A673 (cell line): ENCODE data around the gene RXRB. TPM values are rescaled to one million over a fixed set of nuclear protein-coding genes. Genes with fewer than 3 reads are reported as not detected.
A peak's percentile ranks its signal among the peaks of the same experiment; 100 is the strongest.

Source experiments
- Bru-seq: library from RNA; stranded (reverse); fragments of 400-500 nt; gene quantifications from one replicate; lab custom pipeline; 2021; lab: Mats Ljungman, UMichigan
- BruChase-seq, 2 experiments: library from RNA; stranded (reverse); fragments of 400-500 nt; gene quantifications; one replicate each; lab custom pipeline; 2021; lab: Mats Ljungman, UMichigan
- BruUV-seq: library from RNA; stranded (reverse); fragments of 400-500 nt; replicated peaks from 2 replicates; lab custom pipeline; 2021; lab: Mats Ljungman, UMichigan
- CTCF ChIA-PET: fragments of 300-600 bp; sonication (Branson Sonifier 250); formaldehyde crosslinking; loops from one replicate; lab custom pipeline; 2022; ENCODE audit warnings: antibody characterized with exemption; lab: Charles Lee
- POLR2A ChIA-PET: fragments of 300-600 bp; sonication (Branson Sonifier 250); formaldehyde crosslinking; loops from one replicate; lab custom pipeline; 2022; ENCODE audit warnings: antibody characterized with exemption; ENCODE audit not compliant: low non-redundant PET; lab: Charles Lee
- DNase-seq: peaks from one replicate; pipeline ENCODE4 v3.0.0-alpha.2; 2015; ENCODE audit warnings: low spot score
- H3K27ac ChIP-seq: fragments of 200-600 bp; sonication (generic); 2 replicates; pipeline ENCODE4 v1.5.1; 2016; ENCODE audit warnings: mixed run types, low read depth, mild to moderate bottlenecking, mixed read lengths, antibody characterized with exemption, low read length; ENCODE audit not compliant: poor library complexity, severe bottlenecking
- H3K27me3 ChIP-seq: fragments of 200-600 bp; sonication (generic); replicated peaks from 2 replicates; pipeline ENCODE4 v1.6.1; 2017; ENCODE audit warnings: mixed run types, low read depth, mild to moderate bottlenecking, mixed read lengths, antibody characterized with exemption, low read length; ENCODE audit not compliant: insufficient read depth, poor library complexity
- H3K36me3 ChIP-seq: fragments of 200-600 bp; sonication (generic); 2 replicates; pipeline ENCODE4 v1.6.1; 2016; ENCODE audit warnings: mixed run types, mild to moderate bottlenecking, mixed read lengths, antibody characterized with exemption, low read length; ENCODE audit not compliant: insufficient read depth, poor library complexity, severe bottlenecking
- H3K4me1 ChIP-seq: fragments of 200-600 bp; sonication (generic); 2 replicates; pipeline ENCODE4 v1.6.1; 2017; ENCODE audit warnings: mixed run types, mild to moderate bottlenecking, mixed read lengths, antibody characterized with exemption, low read length; ENCODE audit not compliant: insufficient read depth, poor library complexity, severe bottlenecking
- H3K4me3 ChIP-seq: fragments of 200-600 bp; sonication (generic); 2 replicates; pipeline ENCODE4 v1.5.1; 2016; ENCODE audit warnings: low read depth, mixed run types, mild to moderate bottlenecking, mixed read lengths, low read length; ENCODE audit not compliant: poor library complexity, severe bottlenecking
- H3K9me3 ChIP-seq: fragments of 200-600 bp; sonication (generic); 2 replicates; pipeline ENCODE4 v1.6.1; 2016; ENCODE audit warnings: mixed run types, low read depth, mild to moderate bottlenecking, mixed read lengths, antibody characterized with exemption, low read length; ENCODE audit not compliant: poor library complexity, severe bottlenecking
- CTCF ChIP-seq: fragments of 300-800, 200-600 bp; sonication (generic); conservative IDR thresholded peaks from 2 replicates; pipeline ENCODE4 v1.5.1; 2017; ENCODE audit warnings: low read depth, mild to moderate bottlenecking, antibody characterized with exemption, low read length, moderate library complexity, mixed read lengths
- EZH2 ChIP-seq: fragments of 200-600 bp; sonication (generic); IDR thresholded peaks from 2 replicates; pipeline ENCODE4 v1.6.1; 2017; ENCODE audit warnings: borderline replicate concordance, low read depth, mild to moderate bottlenecking, mixed read lengths, antibody characterized with exemption, low read length; ENCODE audit not compliant: poor library complexity, severe bottlenecking
- intact Hi-C: fragments of 100-400 bp; cut with micrococcal nuclease; formaldehyde crosslinking; loops from one replicate; pipeline ENCODE4 v1.10.0; 2022; ENCODE audit not compliant: unreplicated experiment
- long read RNA-seq: library from polyadenylated mRNA; stranded (forward); transcript quantifications from one replicate; pipeline ENCODE4 v2.0.0, GENCODE V29; 2022
- total RNA-seq: library from RNA; stranded (reverse); gene quantifications from 2 replicates; pipeline ENCODE4 v1.2.3, GENCODE V29; 2021

The RXRB gene
- 42.7 and 43.6 TPM in 2 replicates for total RNA-seq
- Bru-seq, nascent RNA = percentile 71 among the genes with signal in this experiment
- BruChase-seq, experiment 1, labeled RNA remaining after a 2-hour chase = percentile 78 among the genes with signal in this experiment
- percentile 82 among the genes with signal in this experiment for BruChase-seq, experiment 2, labeled RNA remaining after a 6-hour chase
- long read RNA-seq, transcript RXRB-202 (10 exons, 2,846 nt) = minor isoform, 7 of 48 reads
- long read RNA-seq, transcript RXRB-201 (10 exons, 2,908 nt) = major isoform, 14 of 48 reads
- long read RNA-seq, partial matches to known transcripts = 12 of 48 reads
- long read RNA-seq, other reads (novel, unspliced or antisense) = 9 of 48 reads

DNA sequence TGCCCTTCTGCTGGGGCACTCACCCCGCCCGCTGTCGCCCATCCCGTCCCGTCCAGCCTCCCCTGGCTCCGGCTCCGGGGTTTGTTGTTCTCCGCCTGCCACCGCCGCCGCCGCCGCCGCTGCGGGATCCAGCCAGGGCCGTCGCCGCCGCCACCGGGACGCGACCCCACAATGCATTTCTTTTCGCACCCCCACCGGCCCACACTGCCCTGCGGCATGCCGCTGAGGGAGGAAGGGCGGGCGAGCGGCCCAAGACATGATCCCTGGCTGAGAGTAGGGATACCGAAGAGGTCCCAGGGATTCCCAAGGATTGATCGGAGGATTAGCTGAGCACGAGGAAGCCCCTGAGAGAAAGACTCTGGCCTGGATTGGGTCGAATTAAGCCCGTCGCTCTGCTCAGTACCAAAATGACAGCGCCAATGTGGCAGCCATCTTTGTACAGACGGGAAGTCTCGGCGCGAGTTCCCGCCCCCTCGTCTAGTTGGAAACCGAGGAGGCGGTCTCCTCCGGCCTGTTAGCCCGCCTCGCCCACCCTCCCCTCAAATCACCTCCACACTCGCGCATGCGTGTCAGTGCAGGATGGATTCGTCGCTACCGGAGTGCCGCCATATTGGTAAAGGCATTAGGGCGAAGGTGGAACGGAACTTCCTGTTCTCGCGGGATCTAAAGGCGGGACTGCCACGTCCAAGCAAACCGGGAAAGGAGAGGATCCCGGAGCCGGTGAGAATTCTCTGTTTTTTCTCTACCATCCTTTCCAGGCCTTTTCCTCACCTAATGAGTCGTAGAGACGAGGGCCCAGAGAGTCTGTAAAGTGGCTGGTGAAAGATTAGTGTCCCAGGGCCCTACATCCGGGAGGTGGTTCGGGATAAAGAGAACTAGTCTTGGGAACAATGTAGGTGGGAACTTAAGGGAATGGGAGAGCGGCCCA lies at the start of gene RXRB, which contains the start of gene SLC39A7:
Gene RXRB (minus strand): TSS at position 447 of the 928 bp plus-strand sequence. CDS start 189 bp downstream, at position 258.
Gene SLC39A7 (plus strand): TSS at position 649 of the 928 bp plus-strand sequence. CDS start 379 bp downstream, outside the sequence.
- no peaks in the 10 kb centered on the region for H3K9me3 ChIP-seq
- ChIA-PET CTCF (interaction anchor here (0.6 kb wide), 1 partner anchor 44 kb away, joined by 3 read pairs; no protein-coding TSS in a partner anchor), POLR2A (no interaction called here)
- TF ChIP-seq EZH2 (no peak), CTCF (no peak)
- intact Hi-C loops = loop anchor here (2.0 to 10.0 kb wide), 3 partner anchors 48 to 194 kb away; partner anchors contain the start of genes KIFC1 and RGL2
- H3K27me3 ChIP-seq = no peaks in the 10 kb centered on the region
- peak; percentile 100 for DNase-seq
- no TSS peak for BruUV-seq
- H3K27ac ChIP-seq = peak within 1 kb of the TSS; percentile 95
- peak within 1 kb of the TSS; percentile 80 for H3K4me3 ChIP-seq
- peaks cover 47% of the 10 kb centered on the region for H3K36me3 ChIP-seq
- H3K4me1 ChIP-seq = peaks cover 25% of the 10 kb centered on the region

DNA sequence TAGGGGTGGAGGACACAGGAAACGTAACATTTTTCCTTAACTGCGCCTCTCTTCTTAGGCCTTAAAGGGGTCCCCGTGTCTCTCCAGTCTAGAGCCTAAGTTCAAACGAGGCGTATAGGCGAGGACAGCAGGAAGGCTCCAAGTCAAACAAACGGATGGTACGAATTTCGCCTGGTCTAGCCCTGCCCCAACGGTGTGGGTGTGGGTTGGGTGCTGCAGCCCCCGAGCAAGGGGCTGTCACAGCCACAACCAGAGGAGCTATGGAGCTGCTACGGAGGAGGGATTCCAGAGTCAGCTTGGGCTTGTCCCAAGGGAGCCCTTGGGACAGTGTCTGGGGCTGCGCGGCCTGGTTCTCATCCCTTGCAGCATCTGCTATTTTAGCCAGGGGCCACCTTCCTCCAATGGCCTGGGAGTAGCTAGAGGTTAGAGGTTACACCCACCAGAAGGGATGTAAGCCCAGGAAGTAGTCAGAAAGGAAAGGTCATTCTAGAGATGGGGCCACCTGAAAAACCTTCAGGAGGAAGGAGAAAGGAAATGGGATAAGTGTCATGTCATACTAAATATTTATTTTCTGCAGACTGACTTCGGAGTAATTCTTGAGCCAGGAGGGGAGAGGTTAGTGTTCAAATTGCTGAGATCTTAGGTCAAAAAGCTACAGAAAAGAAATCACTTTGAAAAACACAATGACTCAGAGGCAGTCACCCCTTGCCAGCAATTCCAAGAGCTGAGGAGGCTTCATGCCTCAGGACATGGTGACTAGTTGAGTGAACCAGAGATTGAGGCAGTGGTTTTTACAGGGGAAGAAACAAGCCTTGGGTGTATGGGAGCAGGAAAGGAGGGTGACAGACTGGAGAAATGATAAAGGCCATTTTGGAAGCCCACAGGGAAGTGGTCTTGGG lies 49.5 kb upstream of the RXRB start:
- H3K36me3 ChIP-seq = peaks cover 3% of the 10 kb centered on the region
- DNase-seq = no peak
- peaks cover 16% of the 10 kb centered on the region for H3K4me1 ChIP-seq
- ChIA-PET CTCF (interaction anchor here (0.5 to 1.0 kb wide), 2 partner anchors 190 to 250 kb away, joined by 3 read pairs; no protein-coding TSS in a partner anchor), POLR2A (interaction anchor here (0.6 to 2.0 kb wide), 2 partner anchors 16 to 278 kb away, joined by 8 to 13 read pairs; no protein-coding TSS in a partner anchor)
- H3K9me3 ChIP-seq = no peaks in the 10 kb centered on the region
- BruUV-seq = TSS peak; percentile 69
- H3K27ac ChIP-seq = peak overlapping the region; percentile 94
- no peaks in the 10 kb centered on the region for H3K27me3 ChIP-seq
- intact Hi-C loops = loop anchor here (1.0 to 2.0 kb wide), 4 partner anchors 41 to 131 kb away; partner anchors contain the start of genes RING1, RXRB and SLC39A7
- peak overlapping the region; percentile 59 for H3K4me3 ChIP-seq
- no peak for TF ChIP-seq EZH2
- no peak for TF ChIP-seq CTCF
